Articular chondrocyte of knee joint (primary cell): ENCODE results near the gene ATXN1L. TPM values are rescaled to one million over a fixed set of nuclear protein-coding genes. Genes with fewer than 3 reads are reported as not detected.

Source experiments
- total RNA-seq: library from RNA; depleted of rRNA; stranded (reverse); fragments of >200 nt; gene quantifications from 2 replicates; pipeline ENCODE4 v1.2.3, GENCODE V29; 2012

The ATXN1L gene
- 13.9 and 16.6 TPM in 2 replicates for total RNA-seq

GRCh38 chr16:71845639-71846430 lies at the start of gene ATXN1L:
Gene ATXN1L (plus strand): TSS chr16:71845976. CDS start chr16:71849741, 3,765 bp downstream.

GRCh38 chr16:71808593-71809459 lies 37.0 kb upstream of the ATXN1L start, which contains the start of gene AP1G1:
Gene AP1G1 (minus strand): TSS chr16:71808834. CDS start chr16:71789479, 19,355 bp downstream.

GRCh38 chr16:71883849-71884638 lies 38.3 kb downstream of the ATXN1L start, which contains the start of gene ZNF821:
Gene ZNF821 (minus strand): TSS chr16:71884182. CDS start chr16:71879946, 4,236 bp downstream.

GRCh38 chr16:71894921-71895678 lies 49.3 kb downstream of the ATXN1L start, which contains the start of gene IST1:
Gene IST1 (plus strand): TSS chr16:71895531. CDS start chr16:71915641, 20,110 bp downstream.

Other genes with a start within 250 kb of the ATXN1L start
- gene MARVELD3, start 219.8 kb upstream of the ATXN1L start, total RNA-seq, result 0.11 TPM in 1 of 2 replicates, not detected in the other
- gene PHLPP2, start 121.3 kb upstream of the ATXN1L start, total RNA-seq, result 13.5 and 14.2 TPM in 2 replicates
- 101 and 103 TPM in 2 replicates for gene AP1G1, start 37.1 kb upstream of the ATXN1L start, total RNA-seq
- gene ZNF821, start 38.2 kb downstream of the ATXN1L start, total RNA-seq, result 4.7 and 5.9 TPM in 2 replicates
- 173 and 218 TPM in 2 replicates for gene IST1, start 49.6 kb downstream of the ATXN1L start, total RNA-seq
- gene PKD1L3, start 154.4 kb downstream of the ATXN1L start, total RNA-seq, result under 0.01 TPM in 1 of 2 replicates, not detected in the other
- gene DHODH, start 162.8 kb downstream of the ATXN1L start, total RNA-seq, result 2.7 and 3.0 TPM in 2 replicates
- gene HP, start 208.5 kb downstream of the ATXN1L start, total RNA-seq, result 0.11 TPM in 1 of 2 replicates, not detected in the other
- not detected in 2 replicates for gene HPR, start 217.2 kb downstream of the ATXN1L start, total RNA-seq
- 9.3 and 12.4 TPM in 2 replicates for gene TXNL4B, start 247.6 kb downstream of the ATXN1L start, total RNA-seq
- gene DHX38, start 247.9 kb downstream of the ATXN1L start, total RNA-seq, result 37.1 and 39.6 TPM in 2 replicates